ENCODE results near the gene GNGT1. TPM values are rescaled to one million over a fixed set of nuclear protein-coding genes. Genes with fewer than 3 reads are reported as not detected.

GNGT1 gene
- total RNA-seq = not detected

DNA sequence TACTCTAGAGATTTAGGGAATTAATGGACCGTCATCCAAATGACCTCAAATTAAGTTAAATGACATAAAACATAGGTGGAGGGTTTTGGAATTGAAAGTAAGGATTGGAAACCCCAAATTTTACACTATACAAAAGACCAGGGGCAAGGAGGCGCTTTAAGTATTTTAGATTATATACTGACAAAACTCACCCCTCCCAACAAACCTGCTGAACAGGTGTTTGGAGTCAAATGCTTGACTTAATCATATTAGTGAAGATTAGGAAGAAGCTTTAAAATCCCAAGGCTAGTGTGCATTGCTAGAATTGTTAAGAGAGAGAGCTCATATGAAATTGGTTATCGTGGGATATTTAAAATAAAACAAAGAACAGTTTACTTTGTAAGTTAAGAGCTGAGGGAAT, at the start of gene GNGT1:
Gene GNGT1 (plus strand): TSS at position 301 of the 400 bp plus-strand sequence. CDS start 180 bp downstream, outside the sequence.
- Histone ChIP-seq H3K36me3 (no peaks in the 10 kb centered on the region), H3K4me3 (no peak within 1 kb of the TSS), H3K4me1 (peaks cover 0 to 3% of the 10 kb centered on the region in 2 donors), H3K9me3 (no peaks in the 10 kb centered on the region), H3K27me3 (no peaks in the 10 kb centered on the region), H3K27ac (no peak within 1 kb of the TSS)
- no peak for DNase-seq (ENCODE audit: low spot score in 2 of 2)
- intact Hi-C loops (cut with DNase I) = no loop called here
- TF ChIP-seq CTCF (IDR thresholded peaks at IDR 0.05) = no peak

- no peaks in the 10 kb centered on the region for H3K9me3 ChIP-seq
- H3K27me3 ChIP-seq = no peaks in the 10 kb centered on the region
- no peak for DNase-seq (ENCODE audit: low spot score in 2 of 2)
- intact Hi-C loops (cut with DNase I) = no loop called here
- H3K4me3 ChIP-seq = no peak overlapping the region
- no peaks in the 10 kb centered on the region for H3K4me1 ChIP-seq
- no peak overlapping the region for H3K27ac ChIP-seq
- no peaks in the 10 kb centered on the region for H3K36me3 ChIP-seq
- no peak for TF ChIP-seq CTCF (IDR thresholded peaks at IDR 0.05)
These were observed 47.5 kb upstream of the GNGT1 start for GRCh38 chr7:93858857-93859256.

- intact Hi-C loops (cut with DNase I) = no loop called here
- DNase-seq (ENCODE audit: low spot score in 2 of 2) = no peak
- Histone ChIP-seq H3K9me3 (no peaks in the 10 kb centered on the region), H3K27me3 (no peaks in the 10 kb centered on the region), H3K4me1 (no peaks in the 10 kb centered on the region), H3K27ac (no peak overlapping the region), H3K4me3 (no peak overlapping the region), H3K36me3 (no peaks in the 10 kb centered on the region)
- no peak for TF ChIP-seq CTCF (IDR thresholded peaks at IDR 0.05)
These were observed 46.1 kb upstream of the GNGT1 start for GRCh38 chr7:93860261-93860660.

- no peak overlapping the region for H3K27ac ChIP-seq
- H3K9me3 ChIP-seq = no peaks in the 10 kb centered on the region
- no peak for DNase-seq (ENCODE audit: low spot score in 2 of 2)
- intact Hi-C loops (cut with DNase I) = no loop called here
- no peak overlapping the region for H3K4me3 ChIP-seq
- no peaks in the 10 kb centered on the region for H3K36me3 ChIP-seq
- no peaks in the 10 kb centered on the region for H3K4me1 ChIP-seq
- TF ChIP-seq CTCF (IDR thresholded peaks at IDR 0.05) = peak in 1 of 3 experiments; percentile 20
- H3K27me3 ChIP-seq = no peaks in the 10 kb centered on the region
These were observed 44.9 kb upstream of the GNGT1 start for GRCh38 chr7:93861325-93861949.

DNA sequence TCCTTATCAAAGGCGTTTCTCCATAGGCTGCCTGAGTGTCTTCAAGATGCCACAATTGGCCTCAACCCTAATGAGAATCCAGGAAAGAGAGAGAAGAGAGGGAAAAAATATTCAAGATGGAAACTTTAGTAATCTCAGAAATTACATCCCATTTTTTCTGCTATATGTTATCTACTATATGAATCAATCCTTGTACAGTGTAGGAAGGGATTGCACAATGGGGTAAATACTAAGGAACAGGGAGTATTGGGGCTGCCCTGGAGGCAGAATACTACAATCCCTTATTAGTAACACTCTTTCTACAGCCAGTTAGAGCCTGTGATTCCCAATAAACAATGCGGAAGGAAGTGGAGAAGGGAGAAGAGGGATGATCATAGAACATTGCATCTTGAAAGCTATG, 43.7 kb upstream of the GNGT1 start:
- DNase-seq (ENCODE audit: low spot score in 2 of 2) = no peak
- no peaks in the 10 kb centered on the region for H3K4me1 ChIP-seq
- no peak overlapping the region for H3K4me3 ChIP-seq
- no peak for TF ChIP-seq CTCF (IDR thresholded peaks at IDR 0.05)
- intact Hi-C loops (cut with DNase I) = no loop called here
- H3K27ac ChIP-seq = no peak overlapping the region
- no peaks in the 10 kb centered on the region for H3K9me3 ChIP-seq
- H3K36me3 ChIP-seq = no peaks in the 10 kb centered on the region
- H3K27me3 ChIP-seq = no peaks in the 10 kb centered on the region

- Histone ChIP-seq H3K36me3 (no peaks in the 10 kb centered on the region), H3K27ac (no peak overlapping the region), H3K27me3 (no peaks in the 10 kb centered on the region), H3K4me1 (no peaks in the 10 kb centered on the region), H3K4me3 (no peak overlapping the region), H3K9me3 (no peaks in the 10 kb centered on the region)
- TF ChIP-seq CTCF (IDR thresholded peaks at IDR 0.05) = no peak
- intact Hi-C loops (cut with DNase I) = no loop called here
- DNase-seq (ENCODE audit: low spot score in 2 of 2) = no peak
These were observed 39.5 kb upstream of the GNGT1 start for GRCh38 chr7:93866886-93867285.
